Activated CD8-positive, alpha-beta T cell treated with anti-CD3 and anti-CD28 coated beads, Interleukin-2, amount 10 ng/mL, durations not matched to agents 7 days and 5 days (primary cell): ENCODE results near the gene INO80E. TPM values are rescaled to one million over a fixed set of nuclear protein-coding genes. Genes with fewer than 3 reads are reported as not detected.
"Not testable (repeated sequence)": the region's sequence is repeated elsewhere in the genome, so short reads cannot be mapped to it uniquely, and the experiment has no call there.

Experiments used
- ATAC-seq: fragments of 150-1000 bp; cut with Tn5 transposase; one replicate; pipeline ENCODE4 v1.10.0; 2021; ENCODE audit warnings: moderate library complexity
- CTCF ChIA-PET: fragments of 350-600 bp; sonication (Branson Sonifier 250); formaldehyde crosslinking; loops from one replicate; lab custom pipeline; 2021; ENCODE audit warnings: antibody characterized with exemption; lab: Charles Lee
- POLR2A ChIA-PET: fragments of 350-600 bp; sonication (Branson Sonifier 250); formaldehyde crosslinking; loops from one replicate; lab custom pipeline; 2021; ENCODE audit warnings: antibody characterized with exemption; lab: Charles Lee
- DNase-seq: peaks from one replicate; pipeline ENCODE4 v3.0.0-alpha.2; 2020
- H3K27ac Mint-ChIP-seq: one replicate; pipeline ENCODE4 v1.8.0; 2021; ENCODE audit warnings: mild to moderate bottlenecking, mixed read lengths
- H3K27me3 Mint-ChIP-seq: one replicate; pipeline ENCODE4 v1.8.0; 2021; ENCODE audit warnings: low read depth, mixed read lengths
- H3K36me3 Mint-ChIP-seq: one replicate; pipeline ENCODE4 v1.8.0; 2021; ENCODE audit warnings: low read depth, mixed read lengths
- H3K4me1 Mint-ChIP-seq: one replicate; pipeline ENCODE4 v1.8.0; 2021; ENCODE audit warnings: low read depth, mixed read lengths
- H3K4me3 Mint-ChIP-seq: one replicate; pipeline ENCODE4 v1.8.0; 2021; ENCODE audit warnings: mild to moderate bottlenecking, mixed read lengths
- H3K9me3 Mint-ChIP-seq: one replicate; pipeline ENCODE4 v1.8.0; 2022; ENCODE audit warnings: mixed read lengths; ENCODE audit not compliant: insufficient read depth
- total RNA-seq, 2 experiments: library from RNA; stranded (reverse); gene quantifications; one replicate each; pipeline ENCODE4 v1.2.3, GENCODE V29; 2021

The INO80E gene
- total RNA-seq, 2 experiments from 2014 or later: 104 to 117 TPM

DNA sequence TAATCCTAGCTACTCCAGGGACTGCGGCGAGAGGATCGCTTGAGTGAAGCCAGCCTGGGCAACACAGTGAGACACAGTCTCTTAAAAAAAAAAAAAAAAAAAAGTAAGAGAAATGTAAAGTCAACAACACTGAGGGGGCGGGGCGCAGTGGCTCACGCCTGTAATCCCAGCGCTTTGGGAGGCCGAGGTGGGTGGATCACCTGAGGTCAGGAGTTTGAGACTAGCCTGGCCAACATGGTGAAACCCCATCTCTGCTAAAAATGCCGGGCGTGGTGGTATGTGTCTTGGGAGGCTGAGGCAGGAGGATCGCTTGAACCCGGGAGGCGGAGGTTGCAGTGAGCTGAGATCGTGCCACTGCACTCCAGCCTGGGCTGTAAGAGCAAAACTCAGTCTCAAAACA lies 16.6 kb downstream of the INO80E start:
- peaks cover 33% of the 10 kb centered on the region for H3K27me3 Mint-ChIP-seq
- H3K4me3 Mint-ChIP-seq, H3K4me1 Mint-ChIP-seq, H3K36me3 Mint-ChIP-seq, DNase-seq, CTCF ChIA-PET, ATAC-seq, H3K9me3 Mint-ChIP-seq, POLR2A ChIA-PET, H3K27ac Mint-ChIP-seq: not testable (repeated sequence)

DNA sequence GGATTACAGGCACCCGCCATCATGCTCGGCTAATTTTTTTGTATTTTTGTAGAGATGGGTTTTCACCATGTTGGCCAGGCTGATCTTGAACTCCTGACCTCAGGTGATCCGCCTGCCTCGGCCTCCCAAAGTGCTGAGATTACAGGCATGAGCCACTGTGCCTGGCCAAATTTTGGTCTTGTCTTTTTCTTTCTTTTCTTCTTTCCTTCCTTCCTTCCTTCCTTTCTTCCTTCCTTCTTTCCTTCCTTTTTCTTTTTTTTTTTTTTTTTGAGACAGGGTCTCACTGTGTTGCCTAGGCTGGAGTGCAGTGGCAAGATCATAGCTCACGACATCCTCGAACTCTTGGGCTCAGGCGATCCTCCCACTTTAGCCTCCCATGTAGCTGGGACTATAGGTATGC lies 19.4 kb downstream of the INO80E start:
- ATAC-seq, H3K4me1 Mint-ChIP-seq, H3K9me3 Mint-ChIP-seq, H3K36me3 Mint-ChIP-seq, H3K4me3 Mint-ChIP-seq, POLR2A ChIA-PET, H3K27ac Mint-ChIP-seq, DNase-seq: not testable (repeated sequence)
- CTCF ChIA-PET: interaction anchor here (0.6 to 0.9 kb wide), 2 partner anchors 17 to 40 kb away, joined by 3 to 4 read pairs; no protein-coding TSS in a partner anchor
- peaks cover 28% of the 10 kb centered on the region for H3K27me3 Mint-ChIP-seq

- Mint-ChIP-seq H3K4me1 (peaks cover 15% of the 10 kb centered on the region), H3K27me3 (peaks cover 26% of the 10 kb centered on the region), H3K36me3 (peaks cover 2% of the 10 kb centered on the region), H3K4me3 (no peak overlapping the region), H3K9me3 (no peaks in the 10 kb centered on the region), H3K27ac (no peak overlapping the region)
- ChIA-PET POLR2A (interaction anchor here (0.5 to 0.6 kb wide), 2 partner anchors 41 to 226 kb away, joined by 3 read pairs; partner anchors contain the start of gene KIF22), CTCF (interaction anchor here (1.4 to 5.1 kb wide), 2 partner anchors 15 to 39 kb away, joined by 5 to 21 read pairs; partner anchors contain the start of gene TLCD3B)
- no peak for DNase-seq
- no peak for ATAC-seq
These were observed 20.7 kb downstream of the INO80E start for GRCh38 chr16:30016555-30017276.

DNA sequence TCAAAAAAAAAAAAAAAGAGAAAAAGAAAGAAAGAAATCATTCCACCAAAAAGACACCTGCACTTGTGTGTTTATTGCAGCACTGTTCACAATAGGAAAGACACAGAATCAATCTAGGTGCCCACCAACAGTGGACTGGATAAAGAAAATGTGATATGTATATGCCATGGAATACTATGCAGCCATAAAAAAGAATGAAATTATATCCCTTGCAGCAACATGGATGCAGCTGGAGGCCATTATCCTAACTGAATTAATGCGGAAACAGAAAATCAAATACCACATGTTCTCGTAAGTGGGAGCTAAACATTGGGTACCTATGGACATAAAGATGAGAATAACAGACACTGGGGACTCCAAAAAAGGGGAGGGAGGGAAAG lies 21.2 kb downstream of the INO80E start:
- Mint-ChIP-seq H3K27me3 (peaks cover 20% of the 10 kb centered on the region), H3K27ac (no peak overlapping the region), H3K9me3 (no peaks in the 10 kb centered on the region), H3K4me1 (peaks cover 13% of the 10 kb centered on the region), H3K4me3 (no peak overlapping the region), H3K36me3 (no peaks in the 10 kb centered on the region)
- no peak for DNase-seq
- ChIA-PET POLR2A (interaction anchor here (0.5 kb wide), 1 partner anchor 227 kb away, joined by 3 read pairs; the partner anchor contains the start of gene KIF22), CTCF (interaction anchor here (1.4 to 5.1 kb wide), 2 partner anchors 15 to 38 kb away, joined by 5 to 21 read pairs; partner anchors contain the start of gene TLCD3B)
- ATAC-seq: no peak

DNA sequence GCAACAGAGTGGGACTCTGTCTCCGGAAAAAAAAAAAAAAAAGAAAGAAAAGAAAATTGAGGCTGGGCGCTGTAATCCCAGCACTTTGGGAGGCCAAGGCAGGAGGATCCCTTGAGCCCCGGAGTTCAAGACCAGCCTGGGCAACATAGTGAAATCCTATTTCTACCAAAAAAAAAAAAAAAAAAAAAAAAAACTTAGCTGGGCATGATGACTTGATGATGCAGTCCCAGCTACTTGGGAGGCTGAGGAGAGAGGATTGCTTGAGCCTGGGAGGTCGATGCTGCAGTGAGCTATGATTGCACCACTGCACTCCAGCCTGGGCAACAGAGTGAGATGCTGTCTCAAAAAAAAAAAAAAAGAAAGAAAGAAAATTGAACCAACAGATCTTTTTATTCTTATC lies 21.9 kb downstream of the INO80E start:
- H3K4me3 Mint-ChIP-seq, H3K9me3 Mint-ChIP-seq, H3K36me3 Mint-ChIP-seq, H3K27ac Mint-ChIP-seq, DNase-seq, POLR2A ChIA-PET, ATAC-seq: not testable (repeated sequence)
- CTCF ChIA-PET: interaction anchor here (1.6 to 5.1 kb wide), 2 partner anchors 14 to 327 kb away, joined by 6 to 21 read pairs; partner anchors contain the start of gene TLCD3B
- H3K4me1 Mint-ChIP-seq: peaks cover 13% of the 10 kb centered on the region
- H3K27me3 Mint-ChIP-seq: peaks cover 16% of the 10 kb centered on the region

DNA sequence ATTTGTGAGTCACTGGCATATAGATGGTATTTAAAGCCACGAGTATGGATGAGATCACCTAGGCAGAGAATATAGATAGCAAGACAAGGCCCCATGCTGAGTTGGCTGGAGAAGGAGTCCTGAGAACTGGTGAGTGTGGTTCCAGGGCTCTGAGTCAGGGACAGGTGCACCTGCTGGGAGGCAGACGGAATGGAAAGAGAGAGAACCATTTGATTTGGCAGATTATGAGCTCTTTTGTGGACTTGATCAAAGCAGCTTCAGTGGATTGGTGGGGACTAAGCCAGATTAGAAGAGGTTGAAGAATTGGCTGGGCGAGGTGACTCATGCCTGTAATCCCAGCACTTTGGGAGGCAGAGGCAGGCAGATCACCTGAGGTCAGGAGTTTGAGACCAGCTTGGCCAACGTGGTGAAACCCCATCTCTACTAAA lies 22.7 kb downstream of the INO80E start:
- H3K9me3 Mint-ChIP-seq: no peaks in the 10 kb centered on the region
- ChIA-PET POLR2A (no interaction called here), CTCF (interaction anchor here (1.3 to 5.1 kb wide), 4 partner anchors 13 to 327 kb away, joined by 6 to 21 read pairs (median 7); partner anchors contain the start of gene TLCD3B)
- DNase-seq (no peak), ATAC-seq (no peak)
- H3K27me3 Mint-ChIP-seq: peaks cover 16% of the 10 kb centered on the region
- no peaks in the 10 kb centered on the region for H3K36me3 Mint-ChIP-seq
- no peak overlapping the region for H3K4me3 Mint-ChIP-seq
- no peak overlapping the region for H3K27ac Mint-ChIP-seq
- H3K4me1 Mint-ChIP-seq: peaks cover 13% of the 10 kb centered on the region

DNA sequence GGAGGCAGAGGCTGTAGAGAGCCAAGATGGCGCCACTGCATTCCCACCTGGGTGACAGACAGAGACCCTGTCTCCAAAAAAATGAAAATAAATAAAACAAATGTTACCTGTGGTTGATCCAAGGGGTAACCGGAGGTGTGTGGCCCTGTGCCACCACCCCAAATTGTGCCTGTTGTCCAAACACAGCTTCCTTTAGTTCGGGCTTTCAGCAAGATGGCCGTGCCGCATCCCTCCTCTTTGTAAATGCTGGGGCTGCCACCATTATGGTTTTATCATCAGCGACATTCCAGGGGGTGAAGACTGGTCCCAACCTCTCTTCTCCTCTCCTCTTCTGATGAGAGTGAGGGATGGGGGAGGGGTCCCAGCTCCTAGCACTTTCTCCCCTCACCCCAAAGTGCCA lies 26.8 kb downstream of the INO80E start, which contains the start of gene C16orf92:
TSS of gene C16orf92 (plus strand) at position 312 of the 400 bp plus-strand sequence. CDS start 143 bp downstream, outside the sequence.
- Mint-ChIP-seq H3K4me1 (peaks cover 13% of the 10 kb centered on the region), H3K27ac (no peak within 1 kb of the TSS), H3K4me3 (no peak within 1 kb of the TSS), H3K36me3 (no peaks in the 10 kb centered on the region), H3K27me3 (peaks cover 15% of the 10 kb centered on the region), H3K9me3 (no peaks in the 10 kb centered on the region)
- ChIA-PET POLR2A (no interaction called here), CTCF (interaction anchor here (1.7 kb wide), 1 partner anchor 9 kb away, joined by 12 read pairs; the partner anchor contains the start of gene TLCD3B)
- ATAC-seq: no peak
- no peak for DNase-seq

- ATAC-seq (no peak), DNase-seq (no peak)
- H3K27ac Mint-ChIP-seq: no peak overlapping the region
- no peaks in the 10 kb centered on the region for H3K36me3 Mint-ChIP-seq
- POLR2A ChIA-PET: no interaction called here
- peaks cover 13% of the 10 kb centered on the region for H3K4me1 Mint-ChIP-seq
- peaks cover 18% of the 10 kb centered on the region for H3K27me3 Mint-ChIP-seq
- no peak overlapping the region for H3K4me3 Mint-ChIP-seq
- CTCF ChIA-PET: interaction anchor here (1.7 kb wide), 1 partner anchor 8 kb away, joined by 12 read pairs; the partner anchor contains the start of gene TLCD3B
- H3K9me3 Mint-ChIP-seq: no peaks in the 10 kb centered on the region
These were observed 27.5 kb downstream of the INO80E start for GRCh38 chr16:30023586-30023985.

DNA sequence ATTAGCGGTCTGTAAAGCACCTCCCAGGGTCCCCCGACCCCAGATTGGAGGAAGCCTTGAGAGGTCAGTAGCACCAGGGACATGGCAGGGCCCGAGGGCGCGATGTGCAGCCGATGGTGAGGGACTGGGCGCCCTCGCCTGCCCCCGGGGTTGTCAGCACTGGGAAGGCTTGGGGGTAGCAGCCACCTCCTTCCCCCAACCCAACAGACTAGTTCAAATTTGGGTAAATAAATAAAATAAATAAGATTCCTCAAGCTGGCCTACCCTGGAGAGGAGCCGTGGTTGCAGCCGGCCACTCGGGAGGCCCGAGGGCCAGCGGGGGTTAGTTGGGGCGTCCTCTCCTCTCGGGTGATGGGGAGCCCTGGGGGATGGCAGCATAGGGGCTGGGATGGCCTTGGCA lies 28.4 kb downstream of the INO80E start:
- no peak for ATAC-seq
- ChIA-PET POLR2A (no interaction called here), CTCF (no interaction called here)
- peaks cover 19% of the 10 kb centered on the region for H3K27me3 Mint-ChIP-seq
- H3K4me1 Mint-ChIP-seq: peaks cover 13% of the 10 kb centered on the region
- no peak for DNase-seq
- no peaks in the 10 kb centered on the region for H3K36me3 Mint-ChIP-seq
- no peak overlapping the region for H3K27ac Mint-ChIP-seq
- H3K4me3 Mint-ChIP-seq: no peak overlapping the region
- no peaks in the 10 kb centered on the region for H3K9me3 Mint-ChIP-seq

- CTCF ChIA-PET: no interaction called here
- ATAC-seq: no peak
These were observed 29.1 kb downstream of the INO80E start for GRCh38 chr16:30025156-30025555.

DNA sequence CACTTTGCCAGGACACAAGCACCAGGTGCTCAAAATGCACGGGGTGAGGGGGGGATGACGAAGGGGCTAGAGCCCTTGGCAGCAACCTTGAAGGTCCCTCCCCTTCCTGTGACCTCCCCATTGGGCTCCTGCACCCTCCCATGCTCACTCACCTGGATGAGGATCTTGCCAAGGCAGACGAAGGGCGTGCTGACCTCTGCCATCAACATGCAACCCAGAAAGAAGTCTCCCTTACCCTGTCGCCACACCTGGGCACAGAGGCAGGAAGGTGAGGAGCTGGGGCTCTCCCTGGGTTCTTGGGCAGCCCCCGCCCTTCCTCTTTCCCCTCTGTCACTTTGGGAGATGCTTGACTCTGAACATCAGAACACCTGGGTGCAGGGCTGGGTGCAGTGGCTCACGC lies 29.5 kb downstream of the INO80E start:
- CTCF ChIA-PET: no interaction called here
- no peak overlapping the region for H3K4me3 Mint-ChIP-seq
- POLR2A ChIA-PET: no interaction called here

More at GRCh38 chr16:30025156-30025555, 29.1 kb downstream of the INO80E start:
- Mint-ChIP-seq H3K27ac (no peak overlapping the region), H3K4me3 (no peak overlapping the region), H3K27me3 (peaks cover 25% of the 10 kb centered on the region), H3K9me3 (no peaks in the 10 kb centered on the region), H3K36me3 (no peaks in the 10 kb centered on the region), H3K4me1 (peaks cover 16% of the 10 kb centered on the region)
- no peak for DNase-seq
- POLR2A ChIA-PET: no interaction called here

DNA sequence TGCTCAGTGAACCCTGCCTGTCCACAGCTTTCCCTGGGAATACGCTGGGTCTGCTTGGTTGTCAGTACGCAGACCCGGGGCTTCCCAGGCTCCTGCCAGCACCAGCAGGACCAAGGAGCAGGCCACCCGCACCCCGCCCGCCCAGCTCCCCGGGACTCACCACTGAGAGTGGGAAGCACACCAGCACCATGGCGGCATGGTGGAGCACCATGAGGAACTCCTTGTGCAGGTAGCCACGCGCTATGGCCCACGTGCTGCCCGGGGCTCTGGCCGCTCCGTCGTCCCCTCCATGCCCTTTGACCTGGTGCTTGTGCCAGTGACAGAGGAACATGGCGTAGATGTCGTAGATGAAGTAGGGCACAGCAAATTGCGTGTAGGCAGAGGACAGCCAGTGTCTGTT lies 30.4 kb downstream of the INO80E start:
- H3K27ac Mint-ChIP-seq: no peak overlapping the region
- no peaks in the 10 kb centered on the region for H3K36me3 Mint-ChIP-seq
- peaks cover 26% of the 10 kb centered on the region for H3K27me3 Mint-ChIP-seq
- ChIA-PET POLR2A (no interaction called here), CTCF (no interaction called here)
- no peaks in the 10 kb centered on the region for H3K9me3 Mint-ChIP-seq
- ATAC-seq: no peak
- no peak overlapping the region for H3K4me3 Mint-ChIP-seq
- H3K4me1 Mint-ChIP-seq: peaks cover 10% of the 10 kb centered on the region
- no peak for DNase-seq

More for the DNA sequence above, 29.5 kb downstream of the INO80E start:
- peaks cover 27% of the 10 kb centered on the region for H3K27me3 Mint-ChIP-seq
- H3K36me3 Mint-ChIP-seq: no peaks in the 10 kb centered on the region
- H3K9me3 Mint-ChIP-seq: no peaks in the 10 kb centered on the region
- H3K4me1 Mint-ChIP-seq: peaks cover 17% of the 10 kb centered on the region
- no peak for ATAC-seq
- DNase-seq: no peak
- H3K27ac Mint-ChIP-seq: no peak overlapping the region
